A673 (cell line): Measurements from ENCODE around the gene USP34. TPM values are rescaled to one million over a fixed set of nuclear protein-coding genes. Genes with fewer than 3 reads are reported as not detected.
"Not testable (repeated sequence)": the region's sequence is repeated elsewhere in the genome, so short reads cannot be mapped to it uniquely, and the experiment has no call there.

Source experiments
- BruUV-seq: library from RNA; stranded (reverse); fragments of 400-500 nt; replicated peaks from 2 replicates; lab custom pipeline; 2021; lab: Mats Ljungman, UMichigan
- CTCF ChIA-PET: fragments of 300-600 bp; sonication (Branson Sonifier 250); formaldehyde crosslinking; loops from one replicate; lab custom pipeline; 2022; ENCODE audit warnings: antibody characterized with exemption; lab: Charles Lee
- POLR2A ChIA-PET: fragments of 300-600 bp; sonication (Branson Sonifier 250); formaldehyde crosslinking; loops from one replicate; lab custom pipeline; 2022; ENCODE audit warnings: antibody characterized with exemption; ENCODE audit not compliant: low non-redundant PET; lab: Charles Lee
- DNase-seq: peaks from one replicate; pipeline ENCODE4 v3.0.0-alpha.2; 2015; ENCODE audit warnings: low spot score
- H3K27ac ChIP-seq: fragments of 200-600 bp; sonication (generic); 2 replicates; pipeline ENCODE4 v1.5.1; 2016; ENCODE audit warnings: mixed run types, low read depth, mild to moderate bottlenecking, mixed read lengths, antibody characterized with exemption, low read length; ENCODE audit not compliant: poor library complexity, severe bottlenecking
- H3K27me3 ChIP-seq: fragments of 200-600 bp; sonication (generic); replicated peaks from 2 replicates; pipeline ENCODE4 v1.6.1; 2017; ENCODE audit warnings: mixed run types, low read depth, mild to moderate bottlenecking, mixed read lengths, antibody characterized with exemption, low read length; ENCODE audit not compliant: insufficient read depth, poor library complexity
- H3K36me3 ChIP-seq: fragments of 200-600 bp; sonication (generic); 2 replicates; pipeline ENCODE4 v1.6.1; 2016; ENCODE audit warnings: mixed run types, mild to moderate bottlenecking, mixed read lengths, antibody characterized with exemption, low read length; ENCODE audit not compliant: insufficient read depth, poor library complexity, severe bottlenecking
- H3K4me1 ChIP-seq: fragments of 200-600 bp; sonication (generic); 2 replicates; pipeline ENCODE4 v1.6.1; 2017; ENCODE audit warnings: mixed run types, mild to moderate bottlenecking, mixed read lengths, antibody characterized with exemption, low read length; ENCODE audit not compliant: insufficient read depth, poor library complexity, severe bottlenecking
- H3K4me3 ChIP-seq: fragments of 200-600 bp; sonication (generic); 2 replicates; pipeline ENCODE4 v1.5.1; 2016; ENCODE audit warnings: low read depth, mixed run types, mild to moderate bottlenecking, mixed read lengths, low read length; ENCODE audit not compliant: poor library complexity, severe bottlenecking
- H3K9me3 ChIP-seq: fragments of 200-600 bp; sonication (generic); 2 replicates; pipeline ENCODE4 v1.6.1; 2016; ENCODE audit warnings: mixed run types, low read depth, mild to moderate bottlenecking, mixed read lengths, antibody characterized with exemption, low read length; ENCODE audit not compliant: poor library complexity, severe bottlenecking
- EZH2 ChIP-seq: fragments of 200-600 bp; sonication (generic); IDR thresholded peaks from 2 replicates; pipeline ENCODE4 v1.6.1; 2017; ENCODE audit warnings: borderline replicate concordance, low read depth, mild to moderate bottlenecking, mixed read lengths, antibody characterized with exemption, low read length; ENCODE audit not compliant: poor library complexity, severe bottlenecking
- intact Hi-C: fragments of 100-400 bp; cut with micrococcal nuclease; formaldehyde crosslinking; loops from one replicate; pipeline ENCODE4 v1.10.0; 2022; ENCODE audit not compliant: unreplicated experiment
- total RNA-seq: library from RNA; stranded (reverse); gene quantifications from 2 replicates; pipeline ENCODE4 v1.2.3, GENCODE V29; 2021
- TF ChIP-seq, protein P1 (sequence below): fragments of 300-800, 200-600 bp; sonication (generic); conservative IDR thresholded peaks from 2 replicates; pipeline ENCODE4 v1.5.1; 2017; ENCODE audit warnings: low read depth, mild to moderate bottlenecking, antibody characterized with exemption, low read length, moderate library complexity, mixed read lengths

The USP34 gene
- total RNA-seq, 1 experiment from 2014 or later = 98.5 TPM

DNA sequence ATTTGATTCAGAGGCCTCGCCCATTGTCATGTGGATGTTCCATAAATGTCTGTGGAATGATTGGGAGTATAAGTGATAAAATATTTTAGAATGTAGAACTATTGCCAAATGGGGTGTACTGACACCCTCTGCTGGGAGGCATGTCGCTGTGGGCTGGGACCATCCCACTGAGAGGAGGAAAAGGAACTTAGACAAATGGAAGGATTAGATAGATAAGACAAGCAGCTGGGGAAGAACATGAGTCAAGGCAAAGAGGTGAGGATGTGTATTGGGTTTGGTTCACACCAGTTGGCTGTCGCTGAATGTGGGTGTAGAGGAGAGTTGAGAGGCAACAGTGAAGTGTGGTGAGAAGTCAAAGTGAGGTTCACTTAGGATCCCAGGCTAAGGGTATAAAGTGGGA, 304.9 kb downstream of the USP34 start:
- Histone ChIP-seq H3K27me3 (no peaks in the 10 kb centered on the region), H3K9me3 (peaks cover 4% of the 10 kb centered on the region), H3K27ac (no peak overlapping the region), H3K4me1 (no peaks in the 10 kb centered on the region), H3K4me3 (no peak overlapping the region), H3K36me3 (no peaks in the 10 kb centered on the region)
- CTCF ChIA-PET = no interaction called here
- POLR2A ChIA-PET = no interaction called here
- TF ChIP-seq EZH2 = no peak
- TF ChIP-seq, protein P1, sequence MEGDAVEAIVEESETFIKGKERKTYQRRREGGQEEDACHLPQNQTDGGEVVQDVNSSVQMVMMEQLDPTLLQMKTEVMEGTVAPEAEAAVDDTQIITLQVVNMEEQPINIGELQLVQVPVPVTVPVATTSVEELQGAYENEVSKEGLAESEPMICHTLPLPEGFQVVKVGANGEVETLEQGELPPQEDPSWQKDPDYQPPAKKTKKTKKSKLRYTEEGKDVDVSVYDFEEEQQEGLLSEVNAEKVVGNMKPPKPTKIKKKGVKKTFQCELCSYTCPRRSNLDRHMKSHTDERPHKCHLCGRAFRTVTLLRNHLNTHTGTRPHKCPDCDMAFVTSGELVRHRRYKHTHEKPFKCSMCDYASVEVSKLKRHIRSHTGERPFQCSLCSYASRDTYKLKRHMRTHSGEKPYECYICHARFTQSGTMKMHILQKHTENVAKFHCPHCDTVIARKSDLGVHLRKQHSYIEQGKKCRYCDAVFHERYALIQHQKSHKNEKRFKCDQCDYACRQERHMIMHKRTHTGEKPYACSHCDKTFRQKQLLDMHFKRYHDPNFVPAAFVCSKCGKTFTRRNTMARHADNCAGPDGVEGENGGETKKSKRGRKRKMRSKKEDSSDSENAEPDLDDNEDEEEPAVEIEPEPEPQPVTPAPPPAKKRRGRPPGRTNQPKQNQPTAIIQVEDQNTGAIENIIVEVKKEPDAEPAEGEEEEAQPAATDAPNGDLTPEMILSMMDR = no peak
- intact Hi-C loops = no loop called here
- DNase-seq = no peak
- BruUV-seq = no TSS peak

GRCh38 chr2:61165082-61165481, 305.8 kb downstream of the USP34 start:
- BruUV-seq, H3K9me3 ChIP-seq, H3K4me3 ChIP-seq, DNase-seq, POLR2A ChIA-PET, intact Hi-C loops, H3K27me3 ChIP-seq, H3K36me3 ChIP-seq, H3K4me1 ChIP-seq, H3K27ac ChIP-seq, CTCF ChIA-PET: not testable (repeated sequence)

DNA sequence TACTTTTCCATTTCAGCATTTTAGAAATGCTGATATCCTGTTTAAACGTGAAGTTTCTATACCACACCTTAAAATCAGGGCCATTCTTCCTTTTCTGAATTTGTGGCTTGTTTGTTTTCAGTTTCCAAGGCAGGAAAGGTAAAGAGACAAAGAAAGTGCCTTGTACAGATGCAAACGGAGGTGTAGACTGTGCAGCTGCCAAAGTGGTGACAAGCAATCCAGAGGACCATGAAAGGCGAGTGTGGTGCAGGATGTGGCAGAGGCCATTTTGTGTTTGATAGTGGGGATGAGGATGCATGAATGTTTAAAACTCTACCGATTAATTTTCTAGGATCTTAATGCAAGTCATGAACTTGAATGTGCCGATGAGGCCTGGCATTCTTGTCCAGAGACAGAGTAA, 308.2 kb downstream of the USP34 start:
- ChIA-PET CTCF (no interaction called here), POLR2A (no interaction called here)

DNA sequence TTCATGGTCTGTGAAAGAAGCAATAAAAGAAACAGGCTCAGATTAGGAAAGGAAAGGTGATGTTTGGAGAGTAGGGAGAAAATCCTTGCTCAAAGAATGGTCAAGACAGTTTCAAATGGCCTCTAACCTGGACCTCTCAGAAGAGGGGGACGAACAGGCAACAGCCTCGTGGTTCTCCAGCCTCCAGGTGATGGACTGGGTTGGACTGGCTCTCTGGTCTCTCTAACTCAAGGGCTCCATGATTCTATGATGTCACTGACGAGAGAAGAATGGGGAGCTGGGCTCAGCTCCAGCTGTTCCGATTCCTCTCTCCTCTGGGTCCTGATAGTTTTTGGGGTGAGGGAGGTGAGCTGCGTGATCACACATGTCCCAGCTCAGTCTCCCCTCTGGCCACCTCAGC, 309.0 kb downstream of the USP34 start, which contains the start of gene C2orf74:
Gene C2orf74, plus strand, starts transcription at position 301 of the 400 bp plus-strand sequence. CDS start 327 bp downstream, outside the sequence.
- Histone ChIP-seq H3K27ac (no peak within 1 kb of the TSS), H3K36me3 (no peaks in the 10 kb centered on the region), H3K4me1 (no peaks in the 10 kb centered on the region), H3K27me3 (no peaks in the 10 kb centered on the region), H3K4me3 (no peak within 1 kb of the TSS), H3K9me3 (peaks cover 5% of the 10 kb centered on the region)
- intact Hi-C loops = no loop called here
- ChIA-PET CTCF (no interaction called here), POLR2A (no interaction called here)
- DNase-seq = no peak
- no TSS peak for BruUV-seq
- TF ChIP-seq, protein P1 = no peak

More for the DNA sequence above, 308.2 kb downstream of the USP34 start:
- Histone ChIP-seq H3K9me3 (peaks cover 5% of the 10 kb centered on the region), H3K4me1 (no peaks in the 10 kb centered on the region), H3K4me3 (no peak overlapping the region), H3K36me3 (no peaks in the 10 kb centered on the region), H3K27ac (no peak overlapping the region), H3K27me3 (no peaks in the 10 kb centered on the region)
- no peak for TF ChIP-seq EZH2
- TF ChIP-seq, protein P1 = no peak
- DNase-seq = no peak
- no TSS peak for BruUV-seq
- intact Hi-C loops = no loop called here
